A549 (cell line): ENCODE measurements around the gene PLD3. TPM values are rescaled to one million over a fixed set of nuclear protein-coding genes. Genes with fewer than 3 reads are reported as not detected.

Source experiments
- ATAC-seq, 2 experiments: fragments of 200-7000 bp in 1 of 2; fragments of >200 bp in 1 of 2; cut with Nextera tagmentation in 1 of 2; cut with Tn5 transposase in 1 of 2; 3 replicates each; pipeline versions ENCODE4 v1.8.0 to v1.9.1; 2018 to 2020; ENCODE audit warnings: mild to moderate bottlenecking in 1 of 2, moderate library complexity in 1 of 2
- CTCF ChIA-PET: fragments of 300-600 bp; sonication (Branson Sonifier 250); formaldehyde crosslinking; extraction: SDS; loops from one replicate; lab custom pipeline; 2021; ENCODE audit warnings: antibody characterized with exemption, inconsistent platforms; lab: Yijun Ruan, JAX
- POLR2A ChIA-PET: fragments of 350-600 bp; formaldehyde crosslinking; extraction: SDS; loops from one replicate; lab custom pipeline; 2021; ENCODE audit warnings: antibody characterized with exemption, inconsistent platforms; lab: Yijun Ruan, JAX
- DNase-seq, 2 experiments: peaks; one replicate each; pipeline versions ENCODE4 v3.0.0 to v3.0.0-alpha.2; 2011 to 2016; ENCODE audit warnings: low read depth in 1 of 2, low spot score in 1 of 2
- FAIRE-seq: peaks from 2 replicates; lab custom pipeline; 2011; peaks lifted over from hg19 to GRCh38; lab: Jason Lieb, UNC
- H3K27ac ChIP-seq, 2 experiments: fragments of >200 bp; sonication (Bioruptor Twin); formaldehyde crosslinking; 3 replicates each; pipeline ENCODE4 v1.5.1; 2016 to 2017
- H3K4me1 ChIP-seq: fragments of >200 bp; sonication (Bioruptor Twin); formaldehyde crosslinking; 3 replicates; pipeline ENCODE4 v1.6.1; 2016
- H3K4me2 ChIP-seq: fragments of >200 bp; sonication (Bioruptor Twin); formaldehyde crosslinking; 3 replicates; pipeline ENCODE4 v1.6.1; 2016
- H3K4me3 ChIP-seq: fragments of >200 bp; sonication (Bioruptor Twin); formaldehyde crosslinking; 3 replicates; pipeline ENCODE4 v1.5.1; 2016
- H3K9me3 ChIP-seq: fragments of >200 bp; sonication (Bioruptor Twin); formaldehyde crosslinking; 3 replicates; pipeline ENCODE4 v1.6.1; 2016
- CBX2 ChIP-seq: fragments of 200-600 bp; sonication (generic); IDR thresholded peaks from 2 replicates; pipeline ENCODE4 v1.6.1; 2016; ENCODE audit warnings: low read depth, mild to moderate bottlenecking, borderline replicate concordance
- CBX8 ChIP-seq: fragments of 200-600 bp; sonication (generic); IDR thresholded peaks from 2 replicates; pipeline ENCODE4 v1.6.1; 2016
- CHD2 ChIP-seq: fragments of 150-350 bp; IDR thresholded peaks from 2 replicates; pipeline ENCODE4 v1.6.1; 2014; ENCODE audit warnings: low read length; ENCODE audit not compliant: partially characterized antibody
- EHF ChIP-seq: fragments of 250-450 bp; sonication (Bioruptor Pico); IDR thresholded peaks from 2 replicates; pipeline ENCODE4 v1.5.0; 2020; ENCODE audit warnings: mild to moderate bottlenecking
- EHMT2 ChIP-seq: fragments of 200-600 bp; sonication (generic); IDR thresholded peaks from 2 replicates; pipeline ENCODE4 v1.6.1; 2016; ENCODE audit warnings: antibody characterized with exemption, low read depth, mild to moderate bottlenecking, moderate library complexity
- GATA3 ChIP-seq: IDR thresholded peaks from 2 replicates; pipeline ENCODE4 v1.6.1; 2012; ENCODE audit warnings: borderline replicate concordance
- HDAC2 ChIP-seq: fragments of 200-600 bp; sonication (generic); IDR thresholded peaks from 2 replicates; pipeline ENCODE4 v1.6.1; 2016
- JUN ChIP-seq, 2 experiments: fragments of >200 bp; sonication (Bioruptor Twin); formaldehyde crosslinking; IDR thresholded peaks; 2 replicates in 1 of 2; 3 replicates in 1 of 2; pipeline ENCODE4 v1.6.1; 2016 to 2017
- JUNB ChIP-seq: fragments of >200 bp; sonication (Bioruptor Twin); formaldehyde crosslinking; IDR thresholded peaks from 2 replicates; pipeline ENCODE4 v1.6.1; 2016
- MAFK ChIP-seq: fragments of 450-650 bp; IDR thresholded peaks from 2 replicates; pipeline ENCODE4 v1.6.1; 2014; ENCODE audit not compliant: partially characterized antibody
- POLR2A ChIP-seq: IDR thresholded peaks from 2 replicates; pipeline ENCODE4 v1.6.1; 2012; ENCODE audit warnings: mild to moderate bottlenecking, low read length
- POLR2AphosphoS2 ChIP-seq: conservative IDR thresholded peaks from 2 replicates; pipeline ENCODE4 v1.6.1; 2012; ENCODE audit warnings: low read length, improper control_type of control experiment, inconsistent platforms
- RCOR1 ChIP-seq: fragments of 150-350 bp; IDR thresholded peaks from 2 replicates; pipeline ENCODE4 v1.6.1; 2014; ENCODE audit warnings: antibody characterized with exemption, low read length, low read depth
- RNF2 ChIP-seq: fragments of 200-600 bp; sonication (generic); IDR thresholded peaks from 2 replicates; pipeline ENCODE4 v1.6.1; 2016; ENCODE audit warnings: low read depth, mild to moderate bottlenecking, antibody characterized with exemption, moderate library complexity, borderline replicate concordance
- SMC3 ChIP-seq: fragments of >200 bp; sonication (Bioruptor Twin); formaldehyde crosslinking; IDR thresholded peaks from 3 replicates; pipeline ENCODE4 v1.6.1; 2018; ENCODE audit warnings: inconsistent platforms
- SREBF2 ChIP-seq: fragments of 450-650 bp; IDR thresholded peaks from 2 replicates; pipeline ENCODE4 v1.6.1; 2014; ENCODE audit warnings: mild to moderate bottlenecking, moderate library complexity
- ZSCAN20 ChIP-seq: fragments of 250-450 bp; sonication (Bioruptor Pico); IDR thresholded peaks from 2 replicates; pipeline ENCODE4 v1.8.0; 2022; ENCODE audit warnings: mild to moderate bottlenecking, moderate library complexity
- WGBS: methylation state at CpG from one replicate; pipeline ENCODE4 v1.1.6; 2017; ENCODE audit errors: missing lambda C conversion rate; 5-methylcytosine and 5-hydroxymethylcytosine counted together
- polyA plus RNA-seq, 4 experiments: library from polyadenylated mRNA; depleted of rRNA in 3 of 4; stranded (reverse); fragments of >200 nt; fragmentation: RNase III in 1 of 4; extraction: RNeasy Plus Mini Kit Qiagen cat#74134 plus additional on column Dnase treatment in 1 of 4; gene quantifications; 2 replicates in 3 of 4; 3 replicates in 1 of 4; pipeline ENCODE4 v1.2.3, GENCODE V29; 2011 to 2017
- TF ChIP-seq, protein P1 (sequence below): IDR thresholded peaks from 2 replicates; pipeline ENCODE4 v1.6.1; 2012
- TF ChIP-seq, protein P2 (sequence below): fragments of 150-350 bp; IDR thresholded peaks from 2 replicates; pipeline ENCODE4 v1.6.1; 2014; ENCODE audit warnings: low read depth, mild to moderate bottlenecking, low read length
- TF ChIP-seq, protein P3 (sequence below): fragments of >200 bp; sonication (Bioruptor Twin); formaldehyde crosslinking; IDR thresholded peaks from 2 replicates; pipeline ENCODE4 v1.6.1; 2016

PLD3 gene
- polyA plus RNA-seq, 2 of the 4 experiments (the other 2 are of a cell fraction) = 265 to 290 TPM

DNA sequence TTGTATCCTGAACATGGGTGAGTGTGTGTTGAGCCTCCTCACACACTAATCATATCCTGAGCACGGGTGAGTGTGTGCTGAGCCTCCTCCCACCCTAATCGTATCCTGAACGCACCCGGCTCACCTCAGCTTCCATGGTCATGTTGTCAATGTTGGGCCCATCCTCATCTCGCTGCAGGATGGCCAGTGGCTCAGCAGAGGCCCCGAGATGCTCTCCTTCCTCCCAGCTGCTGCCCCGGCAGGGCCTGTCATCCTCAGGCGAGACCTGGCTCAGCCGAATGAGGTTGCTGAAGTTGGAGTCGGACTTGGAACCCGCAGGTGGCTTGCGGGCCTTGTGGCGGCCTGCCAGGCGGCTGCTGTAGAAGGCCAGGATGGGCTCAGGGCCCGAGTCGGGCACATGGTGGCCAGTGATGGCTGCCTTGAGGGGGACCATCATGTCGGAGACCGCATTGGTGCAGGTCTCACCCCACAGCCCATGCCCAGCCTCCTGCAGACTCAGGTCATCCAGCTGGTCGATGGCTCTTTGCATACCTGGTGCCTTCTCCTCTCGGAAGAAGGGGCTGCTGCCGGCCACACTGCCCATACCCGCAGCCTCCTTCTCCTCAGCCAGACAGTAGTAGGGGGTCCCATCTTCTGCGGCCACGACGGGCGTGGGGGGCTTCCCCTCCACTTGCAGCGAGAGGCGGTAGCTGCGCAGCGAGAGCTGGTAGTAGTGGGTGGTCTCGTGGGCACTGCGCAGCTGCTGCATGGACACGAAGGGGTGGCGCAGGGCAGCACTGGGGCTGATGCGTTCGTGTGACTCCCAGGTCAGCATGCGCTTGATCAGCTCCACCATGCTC is 31.9 kb downstream of the PLD3 start:
- TF ChIP-seq GATA3 = no peak
- TF ChIP-seq POLR2A = no peak
- Histone ChIP-seq H3K27ac (no peak overlapping the region), H3K9me3 (no peaks in the 10 kb centered on the region), H3K4me1 (no peaks in the 10 kb centered on the region), H3K4me3 (no peak overlapping the region), H3K4me2 (no peak overlapping the region)
- no peak for DNase-seq
- FAIRE-seq = peak; percentile 36
- ChIA-PET POLR2A (interaction anchor here (1.1 kb wide), 1 partner anchor 23 kb away, joined by 3 read pairs; no protein-coding TSS in a partner anchor), CTCF (interaction anchor here (0.7 to 6.2 kb wide), 18 partner anchors 8 to 703 kb away, joined by 3 to 35 read pairs (median 3); no protein-coding TSS in a partner anchor)
- no peak; a peak in 1 of 6 replicates for ATAC-seq
- WGBS = 87% methylated on average over 37 of the region's 37 CpGs

DNA sequence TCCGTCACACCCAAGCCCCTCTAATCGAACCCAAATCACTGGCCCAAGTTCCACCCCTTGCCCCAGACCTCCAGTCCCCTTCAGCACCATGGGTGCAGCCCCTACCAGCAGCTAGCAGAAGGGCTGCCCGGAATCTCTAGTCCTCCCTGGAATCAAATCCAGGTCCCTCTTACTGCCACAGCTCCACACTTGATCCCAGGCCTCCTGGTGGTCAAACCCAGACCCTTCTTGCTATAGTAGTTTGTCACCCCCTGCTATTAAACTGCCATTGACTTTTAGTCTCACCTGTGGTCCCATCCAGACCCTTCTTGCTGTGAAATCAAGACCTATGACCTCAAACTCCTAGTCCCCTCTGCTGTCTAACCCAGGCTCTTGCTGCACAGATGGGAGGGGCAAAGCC is 32.8 kb downstream of the PLD3 start:
- Histone ChIP-seq H3K4me3 (no peak overlapping the region), H3K4me1 (no peaks in the 10 kb centered on the region), H3K9me3 (no peaks in the 10 kb centered on the region), H3K27ac (no peak overlapping the region), H3K4me2 (no peak overlapping the region)
- WGBS = 67% methylated on average over 3 of the region's 3 CpGs
- ATAC-seq = peak; percentile 27 to 43; a peak in 3 of 6 replicates
- DNase-seq = peak in 1 of 2 experiments; percentile 68
- CTCF ChIA-PET = interaction anchor here (0.8 to 6.2 kb wide), 14 partner anchors 8 to 704 kb away, joined by 3 to 35 read pairs (median 3); partner anchors contain the start of genes C19orf47 and PLD3
- no peak for FAIRE-seq
- POLR2A ChIA-PET = interaction anchor here (1.1 to 1.3 kb wide), 2 partner anchors 22 to 45 kb away, joined by 3 to 4 read pairs; partner anchors contain the start of gene SERTAD1
- TF ChIP-seq MAFK (no peak), SMC3 (no peak), JUN (IDR thresholded peaks at IDR 0.05) (0 out of 5 replicates have a peak, but pooled peaks of 1 of the 2 experiments have one; percentile 15)

DNA sequence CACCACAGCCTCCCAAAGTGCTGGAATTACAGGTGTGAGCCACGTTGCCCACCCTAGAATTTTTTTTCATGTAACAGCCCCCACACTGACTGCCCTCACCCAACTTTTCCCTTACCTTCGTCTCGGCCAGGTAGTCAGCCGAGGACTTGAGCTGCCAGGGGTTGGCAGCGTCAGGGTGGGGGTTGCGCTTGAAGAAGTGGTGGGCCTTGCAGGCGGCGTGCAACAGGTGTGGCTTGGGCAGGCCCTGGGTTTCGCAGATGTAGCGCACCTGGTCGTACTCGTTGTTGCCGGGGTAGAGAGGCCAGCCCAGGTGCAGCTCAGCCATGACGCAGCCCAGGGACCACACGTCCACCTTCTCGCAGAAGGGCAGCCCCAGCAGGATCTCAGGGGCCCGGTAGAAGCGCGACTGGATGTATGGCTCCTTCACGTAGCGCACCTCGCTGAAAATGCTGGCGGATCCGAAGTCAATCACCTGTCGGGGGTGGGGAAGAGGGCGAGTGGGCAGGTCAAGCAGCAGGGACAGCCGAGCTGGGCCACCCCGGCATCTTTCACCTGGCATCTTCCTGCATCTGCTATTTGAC is 35.3 kb downstream of the PLD3 start:
- H3K4me1 ChIP-seq = no peaks in the 10 kb centered on the region
- H3K4me3 ChIP-seq = no peak overlapping the region
- no peak overlapping the region for H3K4me2 ChIP-seq
- H3K9me3 ChIP-seq = no peaks in the 10 kb centered on the region
- DNase-seq (no peak), FAIRE-seq (no peak), ATAC-seq (no peak)
- WGBS = 87% methylated on average over 28 of the region's 28 CpGs
- no peak overlapping the region for H3K27ac ChIP-seq
- CTCF ChIA-PET = interaction anchor here (0.6 to 6.2 kb wide), 8 partner anchors 12 to 90 kb away, joined by 3 to 35 read pairs (median 3); no protein-coding TSS in a partner anchor
- POLR2A ChIA-PET = interaction anchor here (0.7 kb wide), 1 partner anchor 41 kb away, joined by 8 read pairs; no protein-coding TSS in a partner anchor
- TF ChIP-seq CBX2 (no peak), ZSCAN20 (CRISPR knock-in tag) (no peak), JUN (IDR thresholded peaks at IDR 0.05) (no peak), EHF (CRISPR knock-in tag) (no peak), RCOR1 (no peak), MAFK (no peak), CBX8 (no peak), SREBF2 (no peak), RNF2 (no peak), JUNB (no peak), CHD2 (no peak), EHMT2 (no peak), HDAC2 (no peak), POLR2AphosphoS2 (no peak)
- TF ChIP-seq, protein P1, sequence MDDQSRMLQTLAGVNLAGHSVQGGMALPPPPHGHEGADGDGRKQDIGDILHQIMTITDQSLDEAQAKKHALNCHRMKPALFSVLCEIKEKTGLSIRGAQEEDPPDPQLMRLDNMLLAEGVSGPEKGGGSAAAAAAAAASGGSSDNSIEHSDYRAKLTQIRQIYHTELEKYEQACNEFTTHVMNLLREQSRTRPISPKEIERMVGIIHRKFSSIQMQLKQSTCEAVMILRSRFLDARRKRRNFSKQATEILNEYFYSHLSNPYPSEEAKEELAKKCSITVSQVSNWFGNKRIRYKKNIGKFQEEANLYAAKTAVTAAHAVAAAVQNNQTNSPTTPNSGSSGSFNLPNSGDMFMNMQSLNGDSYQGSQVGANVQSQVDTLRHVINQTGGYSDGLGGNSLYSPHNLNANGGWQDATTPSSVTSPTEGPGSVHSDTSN = no peak
- TF ChIP-seq, protein P2, sequence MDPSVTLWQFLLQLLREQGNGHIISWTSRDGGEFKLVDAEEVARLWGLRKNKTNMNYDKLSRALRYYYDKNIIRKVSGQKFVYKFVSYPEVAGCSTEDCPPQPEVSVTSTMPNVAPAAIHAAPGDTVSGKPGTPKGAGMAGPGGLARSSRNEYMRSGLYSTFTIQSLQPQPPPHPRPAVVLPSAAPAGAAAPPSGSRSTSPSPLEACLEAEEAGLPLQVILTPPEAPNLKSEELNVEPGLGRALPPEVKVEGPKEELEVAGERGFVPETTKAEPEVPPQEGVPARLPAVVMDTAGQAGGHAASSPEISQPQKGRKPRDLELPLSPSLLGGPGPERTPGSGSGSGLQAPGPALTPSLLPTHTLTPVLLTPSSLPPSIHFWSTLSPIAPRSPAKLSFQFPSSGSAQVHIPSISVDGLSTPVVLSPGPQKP = no peak
- TF ChIP-seq, protein P3, sequence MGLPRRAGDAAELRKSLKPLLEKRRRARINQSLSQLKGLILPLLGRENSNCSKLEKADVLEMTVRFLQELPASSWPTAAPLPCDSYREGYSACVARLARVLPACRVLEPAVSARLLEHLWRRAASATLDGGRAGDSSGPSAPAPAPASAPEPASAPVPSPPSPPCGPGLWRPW = no peak
